NOMO-1 (cell line): ENCODE measurements around the gene SLCO3A1.
"Not testable (repeated sequence)": the region's sequence is repeated elsewhere in the genome, so short reads cannot be mapped to it uniquely, and the experiment has no call there.

Experiments
- DNase-seq, 2 experiments: peaks; one replicate each; lab custom pipeline; 2025; ENCODE audit not compliant: unreplicated experiment in 2 of 2; lab: John Stamatoyannopoulos, UW

The SLCO3A1 gene

GRCh38 chr15:92056875-92057274 is 203.4 kb downstream of the SLCO3A1 start:
- no peak for DNase-seq

GRCh38 chr15:92059036-92059970 is 205.8 kb downstream of the SLCO3A1 start:
- no peak for DNase-seq

- not testable (repeated sequence) for DNase-seq
These were observed 206.4 kb downstream of the SLCO3A1 start for GRCh38 chr15:92059971-92060311.

GRCh38 chr15:92061511-92062195 is 208.1 kb downstream of the SLCO3A1 start:
- no peak for DNase-seq

GRCh38 chr15:92062505-92062904 is 209.0 kb downstream of the SLCO3A1 start:
- DNase-seq, result no peak

- peak; percentile 40 to 74 for DNase-seq
These were observed 214.6 kb downstream of the SLCO3A1 start for GRCh38 chr15:92068121-92068520.

GRCh38 chr15:92069308-92070250 is 216.1 kb downstream of the SLCO3A1 start:
- peak; percentile 55 to 72 for DNase-seq

GRCh38 chr15:92070251-92070650 is 216.7 kb downstream of the SLCO3A1 start:
- not testable (repeated sequence) for DNase-seq

- peak; percentile 14 to 48 for DNase-seq
These were observed 217.6 kb downstream of the SLCO3A1 start for GRCh38 chr15:92071045-92071634.

GRCh38 chr15:92073044-92073785 is 219.7 kb downstream of the SLCO3A1 start:
- DNase-seq, result no peak

GRCh38 chr15:92074101-92074500 is 220.6 kb downstream of the SLCO3A1 start:
- no peak for DNase-seq

GRCh38 chr15:92074646-92075045 is 221.1 kb downstream of the SLCO3A1 start:
- DNase-seq, result no peak

- no peak for DNase-seq
These were observed 222.3 kb downstream of the SLCO3A1 start for GRCh38 chr15:92075764-92076163.

- DNase-seq, result no peak
These were observed 223.0 kb downstream of the SLCO3A1 start for GRCh38 chr15:92076541-92076940.

GRCh38 chr15:92077353-92078085 is 224.0 kb downstream of the SLCO3A1 start:
- peak; percentile 50 to 60 for DNase-seq

- no peak for DNase-seq
These were observed 224.8 kb downstream of the SLCO3A1 start for GRCh38 chr15:92078270-92078669.

- no peak for DNase-seq
These were observed 225.5 kb downstream of the SLCO3A1 start for GRCh38 chr15:92079047-92079446.

GRCh38 chr15:92079647-92080255 is 226.2 kb downstream of the SLCO3A1 start:
- no peak for DNase-seq
